Forelimb muscle (tissue), 1 donor: ENCODE data around the gene NEU4. TPM values are rescaled to one million over a fixed set of nuclear protein-coding genes. Genes with fewer than 3 reads are reported as not detected.
"Not testable (repeated sequence)": the region's sequence is repeated elsewhere in the genome, so short reads cannot be mapped to it uniquely, and the experiment has no call there.

Experiments used
- DNase-seq: peaks from one replicate; pipeline ENCODE4 v3.0.0-alpha.2; 2013; ENCODE audit warnings: low read depth
- polyA plus RNA-seq: library from polyadenylated mRNA; unstranded; fragments of 120-200 nt; gene quantifications from one replicate; pipeline ENCODE4 v1.2.1, GENCODE V29; 2013; ENCODE audit not compliant: insufficient read length

The NEU4 gene
- polyA plus RNA-seq, result 7.0 TPM

DNA sequence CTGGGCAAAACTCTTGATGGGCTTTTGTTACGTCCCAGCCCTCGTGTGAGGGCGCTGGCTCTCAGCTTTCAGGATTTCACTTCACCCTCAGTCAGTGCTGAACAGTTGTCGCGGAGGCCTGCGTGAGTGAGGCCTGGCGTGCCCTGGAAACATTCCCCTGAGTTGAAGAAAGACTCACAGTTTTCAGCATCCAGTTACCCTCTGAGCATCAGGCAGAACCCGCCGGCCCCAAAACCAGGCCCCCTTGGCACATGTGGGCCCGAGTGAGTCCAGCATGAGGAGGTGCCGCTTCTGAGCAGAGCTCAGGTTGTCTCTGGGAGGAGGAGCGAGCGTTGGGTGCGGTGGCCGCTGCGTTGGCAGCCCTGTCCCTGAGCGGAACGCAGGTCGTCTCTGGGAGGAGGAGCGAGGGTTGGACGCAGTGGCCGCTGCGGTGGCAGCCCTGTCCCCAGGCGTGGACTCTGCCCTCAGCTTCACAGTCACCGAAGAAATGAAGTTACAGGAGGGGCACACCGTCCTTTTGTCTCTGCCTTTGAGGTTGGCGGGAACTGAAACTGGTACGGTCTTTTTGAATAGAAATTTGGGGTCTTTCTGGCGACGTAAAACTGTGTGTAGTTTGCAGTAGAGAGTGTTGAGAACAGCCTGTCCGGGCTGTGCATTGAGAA lies at the start of gene NEU4:
NEU4 (plus strand) TSS at position 473 of the 662 bp plus-strand sequence. CDS start 5,292 bp downstream, outside the sequence.
- DNase-seq, result no peak

DNA sequence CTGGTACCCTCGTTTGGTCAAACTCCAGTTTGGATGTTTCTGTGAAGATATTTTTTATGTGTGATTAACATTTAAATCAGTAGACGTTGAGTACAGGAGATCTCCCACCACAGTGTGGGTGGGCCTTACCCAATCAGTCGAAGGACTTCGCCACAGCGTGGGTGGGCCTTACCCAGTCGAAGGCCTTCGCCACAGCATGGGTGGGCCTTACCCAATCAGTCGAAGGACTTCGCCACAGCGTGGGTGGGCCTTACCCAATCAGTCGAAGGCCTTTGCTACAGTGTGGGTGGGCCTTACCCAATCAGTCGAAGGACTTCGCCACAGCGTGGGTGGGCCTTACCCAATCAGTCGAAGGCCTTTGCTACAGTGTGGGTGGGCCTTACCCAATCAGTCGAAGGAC lies 49.1 kb upstream of the NEU4 start:
- not testable (repeated sequence) for DNase-seq

GRCh38 chr2:241760301-241760771 lies 48.7 kb upstream of the NEU4 start:
- DNase-seq, result no peak

- no peak for DNase-seq
These were observed 46.6 kb upstream of the NEU4 start for GRCh38 chr2:241762321-241762932.

DNA sequence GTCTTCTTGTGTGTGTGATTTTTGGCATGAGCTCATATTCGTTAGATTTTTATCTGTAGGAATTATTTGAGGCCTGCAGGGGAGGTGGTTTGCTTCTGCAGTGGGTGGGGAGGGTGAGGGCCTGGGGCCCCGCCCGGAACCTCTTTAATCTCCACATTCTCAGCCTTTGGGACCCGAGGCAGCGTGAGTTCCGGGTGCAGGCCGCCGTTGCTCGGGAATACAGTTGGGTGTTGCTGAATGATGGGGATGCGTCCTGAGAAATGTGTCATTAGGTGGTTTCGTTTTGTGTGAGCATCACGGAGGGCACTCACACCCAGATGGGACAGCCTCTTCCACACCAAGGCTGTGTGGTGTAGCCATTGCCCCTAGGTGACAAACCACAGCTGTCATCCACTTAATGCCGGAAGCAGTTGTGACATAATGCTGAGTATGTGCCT lies 46.0 kb upstream of the NEU4 start:
- no peak for DNase-seq

GRCh38 chr2:241763551-241764274 lies 45.3 kb upstream of the NEU4 start:
- DNase-seq, result no peak

- DNase-seq, result no peak
These were observed 44.4 kb upstream of the NEU4 start for GRCh38 chr2:241764275-241765241.

GRCh38 chr2:241767464-241768250 lies 41.3 kb upstream of the NEU4 start:
- DNase-seq, result no peak

- DNase-seq, result no peak
These were observed 40.7 kb upstream of the NEU4 start for GRCh38 chr2:241768251-241768711.

DNA sequence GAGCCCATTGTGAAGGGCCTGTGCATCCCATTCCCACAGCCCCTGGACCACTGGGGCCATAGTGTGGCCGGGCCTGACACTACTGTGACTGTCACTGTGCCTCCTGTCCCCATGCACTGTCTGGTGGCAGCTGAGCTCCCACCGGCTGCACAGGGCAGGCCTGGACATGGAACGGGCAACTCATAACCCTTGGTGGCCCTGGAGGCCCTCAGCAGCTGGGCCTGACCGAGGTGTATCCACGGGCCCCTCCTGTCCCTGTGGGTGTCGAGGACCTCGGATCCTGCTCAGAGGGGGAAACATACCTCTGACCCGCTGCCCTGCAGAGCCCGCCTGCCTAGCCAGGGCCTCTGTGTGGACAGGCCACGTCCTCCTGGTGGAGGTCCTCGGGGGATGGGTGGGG lies 40.1 kb upstream of the NEU4 start:
- no peak for DNase-seq

DNA sequence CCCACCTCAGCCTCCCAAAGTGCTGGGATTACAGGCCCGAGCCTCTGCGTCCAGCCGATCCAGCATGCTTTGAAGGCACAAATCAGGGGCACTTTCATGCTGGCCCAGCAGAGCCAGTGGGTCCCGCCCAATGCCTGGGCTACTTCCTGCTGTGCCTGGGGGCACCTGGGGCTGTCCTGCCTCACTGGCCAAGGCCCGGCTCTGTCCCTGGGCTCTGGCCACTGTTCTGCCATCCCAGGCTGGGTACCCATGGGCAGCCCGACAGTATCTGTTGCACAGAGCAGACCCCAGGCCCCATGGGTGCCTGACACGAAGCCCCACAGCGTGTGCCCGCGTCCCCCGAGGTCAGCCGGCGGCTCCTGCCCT lies 39.2 kb upstream of the NEU4 start:
- DNase-seq, result no peak

DNA sequence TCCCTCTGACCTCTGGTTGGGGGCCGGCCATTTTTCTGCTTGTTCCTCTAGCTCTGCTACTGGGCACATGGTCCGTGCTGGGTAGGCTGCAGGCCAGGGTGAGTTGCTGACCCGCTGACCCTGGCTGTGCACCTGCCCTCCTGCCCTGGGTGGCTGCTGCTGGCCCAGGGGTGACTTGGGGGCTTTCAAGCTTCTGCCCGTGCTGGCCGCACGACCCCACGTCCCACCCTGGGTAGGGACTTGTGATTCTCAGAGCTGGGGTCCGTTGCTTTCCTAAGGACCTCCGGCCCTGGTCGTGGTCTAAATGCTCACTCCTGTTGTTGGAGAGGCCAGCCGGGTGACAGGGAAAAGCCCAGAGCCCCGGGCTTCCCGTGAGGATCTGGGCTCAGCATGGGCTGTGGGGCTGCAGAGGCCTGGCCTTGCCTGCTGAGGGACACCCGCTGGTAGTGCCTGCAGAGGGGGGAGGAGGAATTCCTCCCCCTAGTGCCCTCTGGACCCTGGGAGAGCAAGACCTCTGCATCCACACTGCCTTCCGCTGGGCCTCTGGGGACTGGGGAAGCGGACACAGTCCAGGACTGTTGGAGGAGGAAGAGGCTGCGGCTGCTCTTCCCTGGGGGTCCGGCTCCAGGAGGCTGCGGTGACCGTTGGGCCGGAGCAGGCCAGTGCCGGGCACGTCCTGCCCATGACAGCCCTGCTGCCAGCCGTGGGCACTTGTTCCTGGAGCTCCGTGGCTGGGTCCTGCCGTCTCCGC lies 38.6 kb upstream of the NEU4 start:
- no peak for DNase-seq

- no peak for DNase-seq
These were observed 38.1 kb upstream of the NEU4 start for GRCh38 chr2:241770936-241771285.

- DNase-seq, result peak; percentile 31
These were observed 37.5 kb upstream of the NEU4 start for GRCh38 chr2:241771286-241772062.

DNA sequence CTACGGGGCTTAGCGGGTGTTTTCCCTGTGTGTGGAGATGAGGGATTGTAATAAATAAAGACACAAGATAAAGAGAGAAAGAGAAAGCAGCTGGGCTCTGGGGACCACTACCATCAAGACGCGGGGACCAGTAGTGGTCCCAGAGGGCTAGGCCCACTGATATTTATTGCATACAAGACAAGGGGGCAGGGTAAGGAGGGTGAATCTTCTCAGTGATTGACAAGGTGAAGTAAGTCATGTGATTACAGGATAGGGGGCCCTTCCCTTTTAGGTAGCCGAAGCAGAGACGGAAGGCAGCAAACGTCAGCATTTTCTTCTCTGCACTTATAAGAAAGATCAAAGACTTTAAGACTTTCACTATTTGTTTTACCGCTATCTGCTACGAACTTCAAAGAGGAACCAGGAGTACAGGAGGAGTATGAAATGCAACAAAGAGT lies 36.9 kb upstream of the NEU4 start:
- DNase-seq, result no peak

GRCh38 chr2:241773511-241774418 lies 35.2 kb upstream of the NEU4 start:
- DNase-seq, result no peak

GRCh38 chr2:241774419-241775222 lies 34.4 kb upstream of the NEU4 start:
- no peak for DNase-seq
